GM23338 (cell line): Measurements from ENCODE around the gene DPYD. TPM values are rescaled to one million over a fixed set of nuclear protein-coding genes. Genes with fewer than 3 reads are reported as not detected.

Experiments
- ATAC-seq: fragments of 200-7000 bp; cut with Tn5 transposase; 3 replicates; pipeline ENCODE4 v1.9.1; 2020
- DNase-seq: peaks from one replicate; pipeline ENCODE4 v3.0.0-alpha.2; 2015; ENCODE audit warnings: low spot score
- H2AFZ ChIP-seq: fragments of 200-600 bp; sonication (generic); 2 replicates; pipeline ENCODE4 v1.8.0; 2016; ENCODE audit warnings: antibody characterized with exemption, mild to moderate bottlenecking, moderate library complexity
- H3F3A ChIP-seq: fragments of 200-600 bp; sonication (generic); replicated peaks from 2 replicates; pipeline ENCODE4 v1.8.0; 2017; ENCODE audit warnings: antibody characterized with exemption, mixed run types, low read depth
- H3K27ac ChIP-seq: fragments of 200-600 bp; sonication (generic); 2 replicates; pipeline ENCODE4 v1.6.1; 2016; ENCODE audit warnings: low read depth
- H3K27me3 ChIP-seq: fragments of 200-600 bp; sonication (generic); 2 replicates; pipeline ENCODE4 v1.8.0; 2016; ENCODE audit warnings: mild to moderate bottlenecking, mixed run types, moderate library complexity; ENCODE audit not compliant: insufficient read depth
- H3K36me3 ChIP-seq: fragments of 200-600 bp; sonication (generic); 2 replicates; pipeline ENCODE4 v1.8.0; 2016; ENCODE audit warnings: mild to moderate bottlenecking; ENCODE audit not compliant: insufficient read depth
- H3K4me1 ChIP-seq: fragments of 200-600 bp; sonication (generic); 2 replicates; pipeline ENCODE4 v1.8.0; 2016; ENCODE audit warnings: mild to moderate bottlenecking, moderate library complexity; ENCODE audit not compliant: insufficient read depth
- H3K4me2 ChIP-seq: fragments of 200-600 bp; sonication (generic); 2 replicates; pipeline ENCODE4 v1.7.1; 2017; ENCODE audit warnings: mixed run types
- H3K4me3 ChIP-seq: fragments of 200-600 bp; sonication (generic); 2 replicates; pipeline ENCODE4 v1.6.1; 2016; ENCODE audit warnings: mixed run types
- H3K79me2 ChIP-seq: fragments of 200-600 bp; sonication (generic); replicated peaks from 2 replicates; pipeline ENCODE4 v1.8.0; 2017; ENCODE audit warnings: mild to moderate bottlenecking; ENCODE audit not compliant: insufficient read depth
- H3K9me2 ChIP-seq: fragments of 200-600 bp; sonication (generic); 2 replicates; pipeline ENCODE4 v1.8.0; 2017; ENCODE audit not compliant: insufficient read depth
- H4K20me1 ChIP-seq: fragments of 200-600 bp; sonication (generic); replicated peaks from 2 replicates; pipeline ENCODE4 v1.8.0; 2017; ENCODE audit warnings: mild to moderate bottlenecking; ENCODE audit not compliant: insufficient read depth
- H3K27ac Mint-ChIP-seq: 2 replicates; pipeline ENCODE4 v1.8.0; 2020; ENCODE audit warnings: inconsistent platforms, mild to moderate bottlenecking, moderate library complexity, mixed read lengths
- H3K27me3 Mint-ChIP-seq: 3 replicates; pipeline ENCODE4 v1.8.0; 2022; ENCODE audit warnings: low read depth, mild to moderate bottlenecking, moderate library complexity, mixed read lengths, inconsistent platforms; ENCODE audit not compliant: insufficient read depth, poor library complexity
- H3K36me3 Mint-ChIP-seq: 3 replicates; pipeline ENCODE4 v1.8.0; 2021; ENCODE audit warnings: low read depth, mild to moderate bottlenecking, inconsistent platforms, moderate library complexity, mixed read lengths
- H3K4me1 Mint-ChIP-seq: 3 replicates; pipeline ENCODE4 v1.8.0; 2020; ENCODE audit warnings: mild to moderate bottlenecking, inconsistent platforms, mixed read lengths
- H3K4me3 Mint-ChIP-seq: 3 replicates; pipeline ENCODE4 v1.8.0; 2021; ENCODE audit warnings: moderate library complexity, mild to moderate bottlenecking, inconsistent platforms, mixed read lengths
- H3K9me3 Mint-ChIP-seq: 3 replicates; pipeline ENCODE4 v1.8.0; 2020; ENCODE audit warnings: moderate library complexity, mild to moderate bottlenecking, inconsistent platforms, mixed read lengths
- CREB1 ChIP-seq: fragments of 250-450 bp; sonication (Bioruptor Pico); IDR thresholded peaks from 2 replicates; pipeline ENCODE4 v1.5.0; 2020; ENCODE audit warnings: low read depth, mild to moderate bottlenecking, moderate library complexity
- CTCF ChIP-seq, 2 experiments: fragments of 200-600 bp in 1 of 2; sonication (generic) in 1 of 2; conservative IDR thresholded peaks; 2 replicates each; pipeline versions ENCODE4 v1.5.1 to v1.6.1; 2016 to 2017; ENCODE audit warnings: antibody characterized with exemption in 2 of 2, low read depth in 2 of 2, mild to moderate bottlenecking in 2 of 2, moderate library complexity in 1 of 2
- POLR2AphosphoS5 ChIP-seq: IDR thresholded peaks from 2 replicates; pipeline ENCODE4 v1.6.1; 2016; ENCODE audit warnings: antibody characterized with exemption, low read depth
- REST ChIP-seq: IDR thresholded peaks from one replicate; pipeline ENCODE4 v1.6.1; 2018; ENCODE audit warnings: antibody characterized with exemption; ENCODE audit not compliant: unreplicated experiment
- STAT1 ChIP-seq: IDR thresholded peaks from one replicate; pipeline ENCODE4 v1.6.1; 2016; ENCODE audit warnings: antibody characterized with exemption; ENCODE audit not compliant: unreplicated experiment
- ZNF462 ChIP-seq: fragments of 250-450 bp; sonication (Bioruptor Pico); IDR thresholded peaks from 2 replicates; pipeline ENCODE4 v1.5.0; 2020; ENCODE audit warnings: mild to moderate bottlenecking, moderate library complexity
- polyA plus RNA-seq: library from polyadenylated mRNA; unstranded; fragments of >200 nt; fragmentation: Nextera tagmentation; extraction: Ambion mirVana; gene quantifications from 2 replicates; pipeline ENCODE4 v1.2.1, GENCODE V29; 2016
- total RNA-seq: library from RNA; depleted of rRNA; stranded (reverse); fragments of >200 nt; shearing (Covaris generic); gene quantifications from 2 replicates; pipeline ENCODE4 v1.2.3, GENCODE V29; 2014

Gene DPYD
- total and polyA plus RNA-seq, 2 experiments from 2014 or later: 0.50 to 1.6 TPM

GRCh38 chr1:97352936-97353382 is 567.9 kb downstream of the DPYD start (continued):
- TF ChIP-seq CTCF (conservative IDR thresholded peaks at IDR 0.05; ENCODE audit: low read depth in 2 of 2): no peak

GRCh38 chr1:97351846-97352245 is 569.0 kb downstream of the DPYD start:
- H2AFZ ChIP-seq: no peak overlapping the region
- DNase-seq (no peak), ATAC-seq (no peak)
- no peaks in the 10 kb centered on the region for H3K27me3 ChIP-seq
- H4K20me1 ChIP-seq: no peaks in the 10 kb centered on the region
- H3K9me3 Mint-ChIP-seq: peaks cover 3% of the 10 kb centered on the region; the same call in 1 of the 3 replicates
- no peaks in the 10 kb centered on the region for H3K36me3 Mint-ChIP-seq
- no peak overlapping the region for H3K27ac ChIP-seq
- H3K9me2 ChIP-seq: no peaks in the 10 kb centered on the region
- H3K27me3 Mint-ChIP-seq: peaks cover 4% of the 10 kb centered on the region
- H3F3A ChIP-seq: no peaks in the 10 kb centered on the region
- TF ChIP-seq STAT1 (no peak), POLR2AphosphoS5 (no peak), ZNF462 (CRISPR knock-in tag) (no peak), CREB1 (CRISPR knock-in tag) (no peak), CTCF (conservative IDR thresholded peaks at IDR 0.05; ENCODE audit: low read depth in 2 of 2) (no peak), REST (no peak)
- no peak overlapping the region for H3K4me3 ChIP-seq
- H3K4me3 Mint-ChIP-seq: no peak overlapping the region
- no peaks in the 10 kb centered on the region for H3K79me2 ChIP-seq
- H3K36me3 ChIP-seq: no peaks in the 10 kb centered on the region
- peaks cover 15% of the 10 kb centered on the region for H3K4me1 ChIP-seq
- no peak overlapping the region for H3K27ac Mint-ChIP-seq
- no peak overlapping the region for H3K4me2 ChIP-seq
- H3K4me1 Mint-ChIP-seq: peaks cover 8% of the 10 kb centered on the region; the same call in 2 of the 3 replicates
